Lower leg skin (tissue), 4 donors: Measurements from ENCODE around the gene B4GALT2. TPM values are rescaled to one million over a fixed set of nuclear protein-coding genes. Genes with fewer than 3 reads are reported as not detected.

Experiments used
- DNase-seq, 2 donors: peaks; one replicate each; pipeline ENCODE4 v3.0.0-alpha.2; 2019; ENCODE audit warnings: low spot score in 2 of 2
- H3K4me3 ChIP-seq: fragments of 200-600 bp; sonication (generic); 2 replicates; pipeline ENCODE4 v1.5.1; 2017; ENCODE audit warnings: mild to moderate bottlenecking, low read depth; ENCODE audit not compliant: poor library complexity, severe bottlenecking
- POLR2A ChIP-seq, 2 donors: fragments of 450-650 bp; IDR thresholded peaks; one replicate each; pipeline ENCODE4 v1.6.1; 2016 to 2017; ENCODE audit warnings: antibody characterized with exemption in 2 of 2, mild to moderate bottlenecking in 1 of 2, moderate library complexity in 1 of 2
- WGBS, 2 donors: methylation state at CpG; one replicate each; pipeline ENCODE4 v1.1.5; 2018; 5-methylcytosine and 5-hydroxymethylcytosine counted together
- intact Hi-C: fragments of 100-400 bp; cut with DNase I; formaldehyde crosslinking; loops from one replicate; pipeline ENCODE4 v1.15.0; 2023; ENCODE audit warnings: low total_unique reads
- total RNA-seq, 4 donors: library from RNA; depleted of rRNA; stranded (reverse); fragments of >200 nt; gene quantifications; one replicate each; pipeline ENCODE4 v1.1.0, GENCODE V29; 2016
- TF ChIP-seq, protein P1 (sequence below), 3 donors: fragments of 450-650 bp; IDR thresholded peaks; one replicate each; pipeline ENCODE4 v1.5.1; 2016; ENCODE audit warnings: antibody characterized with exemption in 3 of 3, mild to moderate bottlenecking in 3 of 3, moderate library complexity in 2 of 3

The B4GALT2 gene
- total RNA-seq, 4 donors from 2014 or later, result 21.6 to 50.5 (median 30.3) TPM

DNA sequence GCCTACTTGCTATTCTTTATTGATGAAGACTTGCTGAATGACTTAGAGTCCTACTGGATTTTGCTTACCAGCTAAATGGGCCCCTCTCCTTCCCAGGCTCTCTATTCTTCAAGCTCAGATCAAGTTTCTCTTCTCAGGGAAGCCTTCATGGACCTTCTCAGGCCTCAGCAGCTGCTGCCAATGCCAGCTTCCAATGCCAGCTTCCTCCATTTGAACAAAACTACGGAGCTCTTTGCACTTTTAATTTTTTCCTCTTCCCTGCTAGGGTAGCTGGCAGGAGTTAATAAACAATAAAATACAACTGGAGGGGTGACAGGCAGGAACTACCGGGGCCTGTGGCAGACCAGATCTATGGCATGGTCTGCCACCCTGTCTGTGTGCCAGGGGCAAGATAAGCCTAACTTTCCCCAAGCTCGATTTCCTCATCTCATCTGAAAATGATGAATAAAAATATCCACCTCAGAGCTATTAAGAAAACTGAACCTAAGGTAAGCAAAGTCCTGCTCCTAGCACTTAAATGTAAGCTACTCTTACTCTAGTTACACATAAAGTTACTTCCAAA is 33.3 kb upstream of the B4GALT2 start:
- WGBS, 2 donors, result 4 to 8% methylated on average over 3 of the region's 3 CpGs

DNA sequence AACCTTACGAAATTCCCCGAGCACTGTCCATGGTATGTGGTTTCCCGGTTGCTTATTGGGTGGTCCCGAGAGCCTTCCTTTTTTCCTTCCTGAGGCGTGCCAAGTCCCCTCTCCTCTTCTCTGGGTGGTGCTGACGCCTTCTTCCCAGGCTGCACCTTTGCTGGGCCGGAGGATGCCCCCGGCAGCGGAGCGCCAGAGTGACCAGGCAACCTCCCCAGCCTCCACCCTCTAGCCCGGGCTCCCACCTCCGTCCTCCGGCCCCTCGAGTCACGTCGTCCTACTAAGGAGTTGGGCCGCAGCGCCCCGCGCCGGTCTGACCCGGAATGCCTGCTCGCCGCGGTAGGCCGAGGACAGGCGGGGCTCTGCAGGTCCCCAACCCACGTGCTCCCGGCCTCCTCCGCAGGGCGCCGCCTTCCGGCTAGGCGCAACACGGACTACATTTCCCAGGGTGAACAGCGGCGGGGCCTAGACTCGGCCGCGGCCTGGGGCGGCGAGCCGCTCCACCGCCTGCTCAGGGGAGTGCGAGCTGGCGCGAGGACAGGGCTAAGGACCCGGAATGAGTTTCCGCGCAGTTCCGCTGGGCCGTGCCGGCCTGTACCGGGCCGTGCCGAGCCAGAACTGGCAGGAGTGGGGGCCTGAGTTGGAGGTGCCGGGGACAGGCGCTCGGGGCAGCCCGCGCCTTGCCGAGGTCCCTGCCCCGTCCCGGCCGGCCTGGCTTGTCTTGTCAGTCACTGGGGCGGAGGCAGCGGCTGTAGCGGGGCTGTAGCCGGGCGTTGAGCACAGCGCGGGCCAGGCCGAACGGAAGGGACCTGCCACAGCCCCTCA is 32.6 kb upstream of the B4GALT2 start, which contains the start of gene IPO13:
Gene IPO13 (plus strand): TSS at position 715 of the 825 bp plus-strand sequence. CDS start 651 bp downstream, outside the sequence.
- intact Hi-C loops, result no loop called here
- WGBS, 2 donors, result 0 to 1% methylated on average over 53 to 61 of the region's 74 CpGs
- peak; percentile 93 to 99 for DNase-seq
- TF ChIP-seq, protein P1, sequence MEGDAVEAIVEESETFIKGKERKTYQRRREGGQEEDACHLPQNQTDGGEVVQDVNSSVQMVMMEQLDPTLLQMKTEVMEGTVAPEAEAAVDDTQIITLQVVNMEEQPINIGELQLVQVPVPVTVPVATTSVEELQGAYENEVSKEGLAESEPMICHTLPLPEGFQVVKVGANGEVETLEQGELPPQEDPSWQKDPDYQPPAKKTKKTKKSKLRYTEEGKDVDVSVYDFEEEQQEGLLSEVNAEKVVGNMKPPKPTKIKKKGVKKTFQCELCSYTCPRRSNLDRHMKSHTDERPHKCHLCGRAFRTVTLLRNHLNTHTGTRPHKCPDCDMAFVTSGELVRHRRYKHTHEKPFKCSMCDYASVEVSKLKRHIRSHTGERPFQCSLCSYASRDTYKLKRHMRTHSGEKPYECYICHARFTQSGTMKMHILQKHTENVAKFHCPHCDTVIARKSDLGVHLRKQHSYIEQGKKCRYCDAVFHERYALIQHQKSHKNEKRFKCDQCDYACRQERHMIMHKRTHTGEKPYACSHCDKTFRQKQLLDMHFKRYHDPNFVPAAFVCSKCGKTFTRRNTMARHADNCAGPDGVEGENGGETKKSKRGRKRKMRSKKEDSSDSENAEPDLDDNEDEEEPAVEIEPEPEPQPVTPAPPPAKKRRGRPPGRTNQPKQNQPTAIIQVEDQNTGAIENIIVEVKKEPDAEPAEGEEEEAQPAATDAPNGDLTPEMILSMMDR (IDR thresholded peaks at IDR 0.05), result no peak
- no peak for TF ChIP-seq POLR2A (IDR thresholded peaks at IDR 0.05)
- peak within 1 kb of the TSS; percentile 74 for H3K4me3 ChIP-seq

More for the DNA sequence above, 33.3 kb upstream of the B4GALT2 start:
- no peak for DNase-seq
- H3K4me3 ChIP-seq, result peak overlapping the region; percentile 55
- TF ChIP-seq, protein P1 (IDR thresholded peaks at IDR 0.05), result no peak
- TF ChIP-seq POLR2A (IDR thresholded peaks at IDR 0.05), result no peak
- intact Hi-C loops, result no loop called here

DNA sequence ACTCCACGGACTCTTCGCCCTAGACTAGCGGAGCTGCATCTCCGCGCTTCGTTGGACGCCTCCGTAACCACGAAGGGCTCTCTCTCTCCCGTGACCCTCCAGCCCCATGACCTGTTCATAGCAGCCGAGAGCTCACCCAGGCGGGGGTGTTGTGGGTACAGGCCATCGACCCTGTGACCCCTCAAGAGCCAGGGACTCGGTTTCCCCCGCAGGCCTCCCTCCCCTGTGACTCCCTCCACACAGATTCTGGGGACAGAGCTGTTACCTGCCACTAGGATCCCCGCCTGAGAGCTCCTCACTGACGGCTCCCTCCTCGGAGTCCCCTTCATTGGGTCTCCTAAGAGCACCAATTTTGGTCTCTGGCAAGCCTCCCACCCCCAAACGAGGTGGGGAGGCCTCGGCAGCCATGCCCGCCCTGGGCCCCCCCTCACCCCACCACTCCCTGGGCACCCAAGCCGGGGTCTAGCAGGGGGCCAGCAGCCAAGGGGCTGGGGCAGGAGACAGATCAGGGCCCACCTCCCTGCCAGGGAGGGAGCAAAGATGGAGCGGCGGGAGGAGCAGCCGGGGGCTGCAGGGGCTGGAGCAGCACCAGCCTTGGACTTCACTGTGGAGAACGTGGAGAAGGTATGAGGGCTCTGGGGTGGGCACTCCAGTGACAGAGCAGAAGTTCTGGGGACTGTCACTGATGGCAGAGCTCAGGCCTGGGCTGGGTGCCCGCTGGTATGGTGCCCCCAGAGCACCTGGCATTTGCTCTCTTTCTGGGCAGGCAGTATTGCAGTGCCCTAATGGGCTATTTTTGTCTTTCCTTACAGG is 31.7 kb upstream of the B4GALT2 start:
- peak overlapping the region; percentile 74 for H3K4me3 ChIP-seq
- WGBS, 2 donors, result 4 to 7% methylated on average over 12 to 26 of the region's 27 CpGs
- TF ChIP-seq POLR2A (IDR thresholded peaks at IDR 0.05), result no peak
- intact Hi-C loops, result no loop called here
- no peak for DNase-seq

DNA sequence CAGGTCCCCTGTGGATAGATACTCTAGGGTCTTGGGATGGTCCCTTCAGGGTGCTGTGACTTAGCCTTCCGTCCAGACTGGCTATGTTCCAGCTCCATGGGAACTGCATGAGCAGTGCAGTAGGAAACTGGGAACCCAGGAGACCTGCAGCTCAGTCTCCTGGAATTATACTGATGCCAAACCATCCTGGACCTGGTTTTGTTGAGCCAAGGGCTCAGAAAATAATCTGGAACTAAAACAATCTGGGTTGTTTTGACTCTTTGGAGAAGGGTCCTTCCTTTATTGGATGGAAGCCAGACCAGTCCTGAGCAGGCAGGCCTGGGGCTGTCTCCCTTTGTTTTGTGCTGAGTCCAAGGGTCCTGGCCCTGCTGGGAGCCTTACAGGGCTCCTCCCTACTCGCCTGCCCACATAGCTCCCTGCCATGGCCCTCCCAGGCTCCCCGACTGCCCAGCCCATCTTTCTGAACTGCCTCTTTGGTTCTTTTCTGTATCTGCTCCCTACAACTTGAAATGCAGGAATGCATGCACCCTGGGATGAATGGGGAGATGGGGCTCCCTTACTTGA is 31.1 kb upstream of the B4GALT2 start:
- intact Hi-C loops, result no loop called here
- 29 to 31% methylated on average over 3 of the region's 3 CpGs for WGBS, 2 donors
- DNase-seq, result no peak
- TF ChIP-seq, protein P1 (IDR thresholded peaks at IDR 0.05), result no peak
- no peak for TF ChIP-seq POLR2A (IDR thresholded peaks at IDR 0.05)
- no peak overlapping the region for H3K4me3 ChIP-seq

DNA sequence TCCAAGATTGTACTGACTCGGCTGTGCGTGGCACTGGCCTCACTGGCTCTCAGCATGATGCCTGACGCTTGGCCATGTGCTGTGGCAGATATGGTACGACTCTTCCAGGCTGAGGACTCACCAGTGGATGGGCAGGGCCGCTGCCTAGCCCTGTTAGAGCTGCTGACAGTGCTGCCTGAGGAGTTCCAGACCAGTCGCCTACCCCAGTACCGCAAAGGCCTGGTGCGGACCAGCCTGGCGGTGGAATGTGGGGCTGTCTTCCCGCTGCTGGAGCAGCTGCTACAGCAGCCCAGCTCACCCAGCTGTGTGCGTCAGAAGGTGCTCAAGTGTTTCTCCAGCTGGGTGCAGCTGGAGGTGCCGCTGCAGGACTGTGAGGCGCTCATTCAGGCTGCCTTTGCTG is 29.3 kb upstream of the B4GALT2 start:
- intact Hi-C loops, result no loop called here

More for the DNA sequence above, 29.3 kb upstream of the B4GALT2 start:
- no peak for TF ChIP-seq POLR2A (IDR thresholded peaks at IDR 0.05)
- TF ChIP-seq, protein P1 (IDR thresholded peaks at IDR 0.05), result no peak
- WGBS, 2 donors, result 87 to 100% methylated on average over 4 to 13 of the region's 13 CpGs
- DNase-seq, result no peak
- H3K4me3 ChIP-seq, result no peak overlapping the region
